Fibroblast of lung (primary cell): ENCODE results near the gene CLSTN1. TPM values are rescaled to one million over a fixed set of nuclear protein-coding genes. Genes with fewer than 3 reads are reported as not detected.

Experiments
- DNase-seq, 2 donors: peaks; one replicate each; pipeline versions ENCODE4 v3.0.0 to v3.0.0-alpha.2; 2010; ENCODE audit warnings: low read depth in 2 of 2
- H2AFZ ChIP-seq: 2 replicates; pipeline ENCODE4 v1.5.1; 2012; ENCODE audit warnings: low read length, control low read depth, inconsistent platforms
- H3K27ac ChIP-seq: 2 replicates; pipeline ENCODE4 v1.5.1; 2011; ENCODE audit warnings: low read length, control low read depth; ENCODE audit not compliant: insufficient read depth
- H3K27me3 ChIP-seq: 2 replicates; pipeline ENCODE4 v1.5.1; 2011; ENCODE audit warnings: mild to moderate bottlenecking, low read length; ENCODE audit not compliant: control insufficient read depth, insufficient read depth
- H3K36me3 ChIP-seq: 2 replicates; pipeline ENCODE4 v1.5.1; 2011; ENCODE audit warnings: low read length; ENCODE audit not compliant: control insufficient read depth, insufficient read depth
- H3K4me1 ChIP-seq: 2 replicates; pipeline ENCODE4 v1.5.1; 2011; ENCODE audit warnings: low read length; ENCODE audit not compliant: control insufficient read depth, insufficient read depth; ENCODE audit errors: extremely low read depth
- H3K4me2 ChIP-seq: 2 replicates; pipeline ENCODE4 v1.5.1; 2011; ENCODE audit warnings: low read length, control low read depth; ENCODE audit not compliant: insufficient read depth; ENCODE audit errors: extremely low read depth
- H3K4me3 ChIP-seq, 4 experiments: fragments of 200-600 bp in 1 of 4; sonication (generic) in 1 of 4; replicated peaks in 1 of 4; 2 replicates each; pipeline ENCODE4 v1.5.1; 2011 to 2016; ENCODE audit warnings: low read length in 4 of 4, low read depth in 3 of 4, mild to moderate bottlenecking in 3 of 4, control low read depth in 2 of 4, inconsistent platforms in 1 of 4, mixed read lengths in 1 of 4; ENCODE audit not compliant: insufficient read depth in 1 of 4; ENCODE audit errors: control extremely low read depth in 1 of 4
- H3K79me2 ChIP-seq: 2 replicates; pipeline ENCODE4 v1.5.1; 2012; ENCODE audit warnings: mild to moderate bottlenecking, low read length, inconsistent platforms; ENCODE audit not compliant: control insufficient read depth, insufficient read depth
- H3K9ac ChIP-seq: 2 replicates; pipeline ENCODE4 v1.5.1; 2011; ENCODE audit warnings: mild to moderate bottlenecking, low read length, control low read depth; ENCODE audit not compliant: insufficient read depth
- H3K9me3 ChIP-seq: 2 replicates; pipeline ENCODE4 v1.5.1; 2012; ENCODE audit warnings: low read depth, low read length; ENCODE audit not compliant: control insufficient read depth, insufficient read depth
- H4K20me1 ChIP-seq: 2 replicates; pipeline ENCODE4 v1.5.1; 2011; ENCODE audit warnings: low read length; ENCODE audit not compliant: control insufficient read depth, insufficient read depth; ENCODE audit errors: extremely low read depth
- EZH2 ChIP-seq: IDR thresholded peaks from 2 replicates; pipeline ENCODE4 v1.5.1; 2012; ENCODE audit warnings: low read length, control low read depth, mild to moderate bottlenecking; ENCODE audit errors: missing control alignments
- polyA plus RNA-seq, 2 donors: library from polyadenylated mRNA; depleted of rRNA in 1 of 2; stranded (reverse) in 1 of 2; unstranded in 1 of 2; fragments of >200 nt; gene quantifications; 2 replicates each; pipeline ENCODE4 v1.2.1, GENCODE V29; 2011 to 2012; ENCODE audit warnings: missing spikeins in 1 of 2
- total RNA-seq: library from RNA; depleted of rRNA; stranded (reverse); fragments of >200 nt; gene quantifications from 2 replicates; pipeline ENCODE4 v1.2.1, GENCODE V29; 2014
- TF ChIP-seq, protein P1 (sequence below), 2 donors: IDR thresholded peaks in 1 of 2; conservative IDR thresholded peaks in 1 of 2; 1 replicate in 1 of 2; 2 replicates in 1 of 2; pipeline ENCODE4 v1.5.1; 2011 to 2012; ENCODE audit warnings: low read length in 2 of 2, control low read depth in 1 of 2, inconsistent platforms in 1 of 2, low read depth in 1 of 2, mild to moderate bottlenecking in 1 of 2

The CLSTN1 gene
- total and polyA plus RNA-seq, 2 donors (not counting 1 experiment from before 2014, with no cell fraction given) = 57.4 to 115 TPM

DNA sequence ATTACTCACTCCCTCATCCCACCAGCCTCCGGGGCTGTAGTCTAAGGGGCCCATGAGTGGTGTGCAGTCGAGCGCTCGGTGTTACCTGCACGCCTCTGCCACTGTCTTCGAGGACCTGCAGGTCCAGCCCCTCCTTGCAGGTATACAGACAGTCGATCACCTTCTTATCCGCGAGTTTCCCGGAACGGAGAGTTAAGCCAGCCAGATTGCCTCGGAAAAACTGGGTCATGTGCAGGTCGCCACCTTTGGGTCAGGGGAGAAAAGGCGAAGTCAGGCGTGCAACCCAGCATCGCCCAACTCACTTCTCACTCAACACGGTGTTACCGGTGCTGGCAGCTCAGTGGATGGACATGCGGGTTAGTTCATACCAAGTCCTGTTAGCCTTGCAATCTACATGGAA lies 88.0 kb downstream of the CLSTN1 start:
- no peaks in the 10 kb centered on the region for H3K9me3 ChIP-seq
- H3K4me3 ChIP-seq = no peak overlapping the region
- no peaks in the 10 kb centered on the region for H3K4me1 ChIP-seq
- DNase-seq = no peak
- H3K27me3 ChIP-seq = no peaks in the 10 kb centered on the region
- no peak overlapping the region for H3K9ac ChIP-seq
- H3K79me2 ChIP-seq = no peaks in the 10 kb centered on the region
- H2AFZ ChIP-seq = no peak overlapping the region
- H4K20me1 ChIP-seq = no peaks in the 10 kb centered on the region
- no peak overlapping the region for H3K27ac ChIP-seq
- peaks cover 34% of the 10 kb centered on the region for H3K36me3 ChIP-seq
- TF ChIP-seq, protein P1, sequence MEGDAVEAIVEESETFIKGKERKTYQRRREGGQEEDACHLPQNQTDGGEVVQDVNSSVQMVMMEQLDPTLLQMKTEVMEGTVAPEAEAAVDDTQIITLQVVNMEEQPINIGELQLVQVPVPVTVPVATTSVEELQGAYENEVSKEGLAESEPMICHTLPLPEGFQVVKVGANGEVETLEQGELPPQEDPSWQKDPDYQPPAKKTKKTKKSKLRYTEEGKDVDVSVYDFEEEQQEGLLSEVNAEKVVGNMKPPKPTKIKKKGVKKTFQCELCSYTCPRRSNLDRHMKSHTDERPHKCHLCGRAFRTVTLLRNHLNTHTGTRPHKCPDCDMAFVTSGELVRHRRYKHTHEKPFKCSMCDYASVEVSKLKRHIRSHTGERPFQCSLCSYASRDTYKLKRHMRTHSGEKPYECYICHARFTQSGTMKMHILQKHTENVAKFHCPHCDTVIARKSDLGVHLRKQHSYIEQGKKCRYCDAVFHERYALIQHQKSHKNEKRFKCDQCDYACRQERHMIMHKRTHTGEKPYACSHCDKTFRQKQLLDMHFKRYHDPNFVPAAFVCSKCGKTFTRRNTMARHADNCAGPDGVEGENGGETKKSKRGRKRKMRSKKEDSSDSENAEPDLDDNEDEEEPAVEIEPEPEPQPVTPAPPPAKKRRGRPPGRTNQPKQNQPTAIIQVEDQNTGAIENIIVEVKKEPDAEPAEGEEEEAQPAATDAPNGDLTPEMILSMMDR (conservative IDR thresholded peaks at IDR 0.05 in 1 of 2, IDR thresholded peaks at IDR 0.05 in 1 of 2; ENCODE audit: low read depth in 1 of 2, low read length in 2 of 2) = no peak
- no peak for TF ChIP-seq EZH2
- H3K4me2 ChIP-seq = no peak overlapping the region

DNA sequence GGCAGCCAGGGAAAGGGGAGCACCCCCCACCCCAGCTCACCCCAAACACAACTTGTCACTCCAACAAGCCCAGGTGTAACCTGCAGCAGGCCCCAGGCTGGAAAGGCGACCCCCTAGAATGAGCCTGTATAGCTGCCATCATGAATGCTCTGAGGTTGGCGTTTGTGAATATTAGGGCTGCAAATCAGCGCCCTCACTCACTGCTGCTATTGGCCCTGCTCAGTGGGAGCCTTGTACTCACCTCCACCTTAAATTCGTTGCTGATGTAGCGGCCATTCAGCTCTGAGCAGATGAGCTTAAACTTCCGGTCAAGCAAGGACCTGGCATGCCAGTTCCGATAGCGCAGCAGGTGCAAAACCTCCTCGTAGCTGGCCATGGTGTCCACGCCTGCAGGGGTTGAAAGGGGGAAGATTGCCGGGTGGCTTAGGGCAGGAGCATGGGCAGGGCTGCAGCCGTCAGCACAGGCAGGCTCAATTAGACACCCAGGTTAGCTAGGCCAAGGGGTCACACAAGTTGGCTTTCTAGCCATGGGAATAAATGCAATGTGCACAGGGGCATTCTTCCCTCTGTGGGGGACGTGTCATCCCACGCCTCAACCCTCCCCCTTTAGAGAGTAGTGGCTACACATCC lies 90.5 kb downstream of the CLSTN1 start:
- H3K4me2 ChIP-seq = no peak overlapping the region
- no peak for DNase-seq
- H3K4me3 ChIP-seq = no peak overlapping the region
- no peaks in the 10 kb centered on the region for H3K79me2 ChIP-seq
- H3K9ac ChIP-seq = no peak overlapping the region
- no peaks in the 10 kb centered on the region for H3K9me3 ChIP-seq
- H3K27ac ChIP-seq = no peak overlapping the region
- no peak overlapping the region for H2AFZ ChIP-seq
- no peak for TF ChIP-seq EZH2
- TF ChIP-seq, protein P1 (conservative IDR thresholded peaks at IDR 0.05 in 1 of 2, IDR thresholded peaks at IDR 0.05 in 1 of 2; ENCODE audit: low read depth in 1 of 2, low read length in 2 of 2) = no peak
- peaks cover 39% of the 10 kb centered on the region for H3K36me3 ChIP-seq
- no peaks in the 10 kb centered on the region for H3K4me1 ChIP-seq
- H3K27me3 ChIP-seq = no peaks in the 10 kb centered on the region
- no peaks in the 10 kb centered on the region for H4K20me1 ChIP-seq

DNA sequence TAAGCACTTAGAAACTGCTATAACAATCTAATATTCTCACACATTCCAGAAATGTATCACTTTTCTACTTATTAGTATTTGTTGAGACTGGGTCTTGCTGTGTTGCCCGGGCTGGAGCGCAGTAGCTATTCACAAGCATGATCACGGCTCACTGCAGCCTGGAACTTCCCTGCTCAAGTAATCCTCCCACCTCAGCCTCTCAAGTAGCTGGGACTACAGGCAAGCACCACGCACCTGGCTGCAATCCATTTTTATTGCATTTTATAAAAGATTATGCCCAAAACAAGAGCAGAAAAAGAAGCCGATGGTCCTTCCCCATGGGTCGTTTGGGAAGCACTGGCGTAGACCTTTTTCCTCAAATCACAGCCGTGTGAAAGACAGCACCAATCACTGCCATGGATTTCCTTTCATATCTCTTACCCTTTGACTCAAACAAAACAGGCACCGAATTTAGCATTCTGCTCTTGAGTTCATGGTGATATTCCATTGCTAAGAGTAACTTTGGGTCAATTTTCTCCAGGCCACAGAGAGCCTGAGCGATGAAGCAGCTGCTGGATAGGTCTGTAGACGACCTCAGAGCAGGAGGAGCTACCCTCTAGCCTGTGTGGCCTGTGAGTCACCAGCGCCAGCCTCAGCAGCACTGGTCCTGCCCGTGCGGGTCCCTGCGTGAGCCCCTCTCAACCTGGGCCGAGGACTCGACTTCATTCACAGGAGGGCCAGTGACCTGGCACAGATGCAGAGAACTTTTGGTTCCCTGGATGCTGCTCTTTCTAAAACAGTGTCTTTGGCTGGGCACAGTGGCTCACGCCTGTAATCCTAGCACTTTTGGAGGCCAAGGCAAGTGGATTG lies 91.4 kb downstream of the CLSTN1 start:
- H3K36me3 ChIP-seq = peaks cover 37% of the 10 kb centered on the region
- DNase-seq = no peak

More for the DNA sequence above, 91.4 kb downstream of the CLSTN1 start:
- H3K79me2 ChIP-seq = no peaks in the 10 kb centered on the region
- no peaks in the 10 kb centered on the region for H3K4me1 ChIP-seq
- TF ChIP-seq EZH2 = no peak
- TF ChIP-seq, protein P1 (conservative IDR thresholded peaks at IDR 0.05 in 1 of 2, IDR thresholded peaks at IDR 0.05 in 1 of 2; ENCODE audit: low read depth in 1 of 2, low read length in 2 of 2) = no peak
- no peak overlapping the region for H3K9ac ChIP-seq
- H3K4me3 ChIP-seq = no peak overlapping the region
- H3K27ac ChIP-seq = no peak overlapping the region
- no peak overlapping the region for H3K4me2 ChIP-seq
- no peak overlapping the region for H2AFZ ChIP-seq
- H4K20me1 ChIP-seq = no peaks in the 10 kb centered on the region
- H3K27me3 ChIP-seq = no peaks in the 10 kb centered on the region
- H3K9me3 ChIP-seq = no peaks in the 10 kb centered on the region
